MM.1S (cell line): ENCODE data around the gene AP3S1.

Source experiments
- DNase-seq: peaks from one replicate; pipeline ENCODE4 v3.0.0-alpha.2; 2015
- H2AFZ ChIP-seq: fragments of 300-600 bp; sonication (generic); 2 replicates; pipeline ENCODE4 v1.6.0; 2016; ENCODE audit warnings: antibody characterized with exemption, low read length
- H3F3A ChIP-seq: fragments of 300-600 bp; sonication (generic); 2 replicates; pipeline ENCODE4 v1.6.1; 2016; ENCODE audit warnings: mild to moderate bottlenecking, antibody characterized with exemption, low read length, moderate library complexity, mixed read lengths; ENCODE audit not compliant: insufficient read depth
- H3K27ac ChIP-seq: fragments of 300-600 bp; sonication (generic); 2 replicates; pipeline ENCODE4 v1.5.1; 2016; ENCODE audit warnings: mild to moderate bottlenecking, low read length
- H3K27me3 ChIP-seq: fragments of 300-600 bp; sonication (generic); replicated peaks from 2 replicates; pipeline ENCODE4 v1.6.0; 2016; ENCODE audit warnings: low read length; ENCODE audit not compliant: insufficient read depth
- H3K36me3 ChIP-seq: fragments of 300-600 bp; sonication (generic); replicated peaks from 2 replicates; pipeline ENCODE4 v1.6.1; 2016; ENCODE audit warnings: mild to moderate bottlenecking, low read length, mixed read lengths; ENCODE audit not compliant: insufficient read depth
- H3K4me1 ChIP-seq: fragments of 300-600 bp; sonication (generic); 2 replicates; pipeline ENCODE4 v1.6.1; 2016; ENCODE audit warnings: low read length, mixed read lengths
- H3K4me2 ChIP-seq: fragments of 300-600 bp; sonication (generic); 2 replicates; pipeline ENCODE4 v1.6.0; 2016; ENCODE audit warnings: low read depth, low read length
- H3K4me3 ChIP-seq: fragments of 300-600 bp; sonication (generic); 2 replicates; pipeline ENCODE4 v1.5.1; 2016; ENCODE audit warnings: low read length, mixed read lengths
- H3K79me2 ChIP-seq: fragments of 300-600 bp; sonication (generic); 2 replicates; pipeline ENCODE4 v1.6.1; 2016; ENCODE audit warnings: mixed run types, low read length, mixed read lengths
- H3K9ac ChIP-seq: fragments of 300-600 bp; sonication (generic); 2 replicates; pipeline ENCODE4 v1.6.1; 2016; ENCODE audit warnings: low read length, mixed read lengths
- H3K9me2 ChIP-seq: fragments of 300-600 bp; sonication (generic); replicated peaks from 2 replicates; pipeline ENCODE4 v1.6.1; 2016; ENCODE audit warnings: mild to moderate bottlenecking, low read length, mixed read lengths; ENCODE audit not compliant: insufficient read depth
- H3K9me3 ChIP-seq: fragments of 300-600 bp; sonication (generic); replicated peaks from 2 replicates; pipeline ENCODE4 v1.6.1; 2016; ENCODE audit warnings: mild to moderate bottlenecking, low read length, mixed read lengths; ENCODE audit not compliant: insufficient read depth
- H4K20me1 ChIP-seq: fragments of 300-600 bp; sonication (generic); 2 replicates; pipeline ENCODE4 v1.6.1; 2016; ENCODE audit warnings: mild to moderate bottlenecking, low read length, moderate library complexity, mixed read lengths; ENCODE audit not compliant: insufficient read depth
- CTCF ChIP-seq: fragments of 300-600 bp; sonication (generic); IDR thresholded peaks from 2 replicates; pipeline ENCODE4 v1.5.1; 2016; ENCODE audit warnings: antibody characterized with exemption, low read length, mixed read lengths
- EZH2 ChIP-seq: fragments of 300-600 bp; sonication (generic); optimal IDR thresholded peaks from 2 replicates; pipeline ENCODE3; 2017; ENCODE audit warnings: low read depth, mild to moderate bottlenecking, antibody characterized with exemption, low read length, mixed read lengths
- EZH2phosphoT487 ChIP-seq: fragments of 300-600 bp; sonication (generic); IDR thresholded peaks from 2 replicates; pipeline ENCODE4 v1.6.1; 2018; ENCODE audit warnings: antibody characterized with exemption, low read length

The AP3S1 gene

GRCh38 chr5:115841382-115842088, at the start of gene AP3S1, which contains the start of gene ATG12:
TSS of gene AP3S1 (plus strand) at chr5:115841935. CDS start at chr5:115842038, 103 bp downstream.
TSS of gene ATG12 (minus strand) at chr5:115841565. CDS start at chr5:115841552, 13 bp downstream.
- peaks cover 13% of the 10 kb centered on the region for H4K20me1 ChIP-seq
- peaks cover 77% of the 10 kb centered on the region for H3K79me2 ChIP-seq
- H3K4me1 ChIP-seq: peaks cover 14% of the 10 kb centered on the region; the same call in 1 of the 2 replicates

GRCh38 chr5:115795700-115796099, 46.0 kb upstream of the AP3S1 start:
- H3K36me3 ChIP-seq: no peaks in the 10 kb centered on the region
- H3K27ac ChIP-seq: no peak overlapping the region
- H3K4me1 ChIP-seq: no peaks in the 10 kb centered on the region
- H3F3A ChIP-seq: no peaks in the 10 kb centered on the region
- H3K9ac ChIP-seq: no peak overlapping the region
- TF ChIP-seq CTCF (no peak), EZH2 (no peak)
- no peaks in the 10 kb centered on the region for H3K9me2 ChIP-seq
- H3K9me3 ChIP-seq: no peaks in the 10 kb centered on the region
- no peaks in the 10 kb centered on the region for H3K79me2 ChIP-seq
- DNase-seq: no peak
- no peak overlapping the region for H3K4me2 ChIP-seq
- H2AFZ ChIP-seq: no peak overlapping the region
- H3K27me3 ChIP-seq: no peaks in the 10 kb centered on the region
- H4K20me1 ChIP-seq: no peaks in the 10 kb centered on the region
- no peak overlapping the region for H3K4me3 ChIP-seq

More at GRCh38 chr5:115841382-115842088, at the start of gene AP3S1, which contains the start of gene ATG12:
- Histone ChIP-seq H3K4me3 (peak within 1 kb of the TSS; percentile 79), H2AFZ (peak within 1 kb of the TSS; percentile 89), H3K4me2 (peak within 1 kb of the TSS; percentile 85), H3K9ac (peak within 1 kb of the TSS; percentile 80), H3F3A (peaks cover 6% of the 10 kb centered on the region; the same call in 1 of the 2 replicates), H3K27me3 (no peaks in the 10 kb centered on the region), H3K9me2 (no peaks in the 10 kb centered on the region), H3K9me3 (no peaks in the 10 kb centered on the region), H3K36me3 (no peaks in the 10 kb centered on the region; the same call in 1 of the 2 replicates), H3K27ac (peak within 1 kb of the TSS; percentile 66)
- TF ChIP-seq CTCF: no peak
- TF ChIP-seq EZH2: no peak
- TF ChIP-seq EZH2phosphoT487: no peak
- DNase-seq: peak; percentile 94

- no peak overlapping the region for H3K4me2 ChIP-seq
- no peaks in the 10 kb centered on the region for H4K20me1 ChIP-seq
- TF ChIP-seq EZH2phosphoT487 (no peak), EZH2 (no peak), CTCF (no peak)
- H3F3A ChIP-seq: no peaks in the 10 kb centered on the region
- H3K27me3 ChIP-seq: no peaks in the 10 kb centered on the region
- DNase-seq: no peak
- no peaks in the 10 kb centered on the region for H3K36me3 ChIP-seq
- H3K9me2 ChIP-seq: no peaks in the 10 kb centered on the region
- H3K4me3 ChIP-seq: no peak overlapping the region
- no peak overlapping the region for H3K27ac ChIP-seq
- H3K79me2 ChIP-seq: no peaks in the 10 kb centered on the region
- H2AFZ ChIP-seq: no peak overlapping the region
- no peaks in the 10 kb centered on the region for H3K4me1 ChIP-seq
- H3K9me3 ChIP-seq: no peaks in the 10 kb centered on the region
- H3K9ac ChIP-seq: no peak overlapping the region
Measured at GRCh38 chr5:115796656-115797055, 45.1 kb upstream of the AP3S1 start.
